HG03139 (cell line): ENCODE results near the gene COPZ1.

ENCODE experiments used
- ATAC-seq: cut with Tn5 transposase; IDR thresholded peaks from one replicate; pipeline ENCODE4 v1.9.1; 2021; ENCODE audit not compliant: unreplicated experiment

Gene COPZ1

GRCh38 chr12:54357506-54358190 lies 32.7 kb downstream of the COPZ1 start:
- no peak for ATAC-seq

DNA sequence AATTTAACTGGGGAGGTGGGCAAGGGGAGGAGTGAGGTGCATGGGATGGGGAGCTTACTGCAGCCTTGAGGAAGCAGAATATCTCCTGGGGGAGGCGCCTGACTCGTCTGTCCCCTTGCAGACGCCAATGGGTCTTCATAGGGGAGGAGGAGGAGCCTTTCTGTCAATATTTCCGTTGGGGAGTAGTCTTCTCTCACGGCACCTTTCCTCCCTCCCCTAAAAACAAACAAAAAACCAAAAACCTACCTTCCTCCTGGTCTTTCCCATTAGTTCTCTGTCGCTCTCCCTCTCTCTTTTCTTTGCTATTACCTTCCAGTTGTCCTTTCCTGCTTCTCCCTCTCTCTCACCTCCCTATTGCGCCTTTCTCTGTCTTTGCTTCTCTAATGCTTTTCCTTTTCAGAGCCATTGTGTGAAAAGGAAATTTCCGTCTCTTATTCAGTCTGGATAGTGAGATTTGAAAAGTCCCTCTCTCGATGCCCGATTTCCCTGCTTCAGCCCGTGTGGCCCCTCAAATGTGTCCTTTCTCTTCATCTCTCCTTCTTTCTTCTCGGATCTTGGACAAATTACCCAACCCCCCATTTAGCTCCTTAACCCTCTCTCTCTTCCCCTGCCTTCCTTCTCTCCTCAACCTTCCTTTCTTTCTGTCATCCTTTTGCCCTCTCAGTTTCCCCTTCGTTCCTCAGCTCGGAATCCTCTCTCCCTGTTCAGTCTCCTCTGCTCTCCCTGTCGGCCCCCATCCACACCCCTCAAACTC lies 33.4 kb downstream of the COPZ1 start:
- ATAC-seq, result no peak

GRCh38 chr12:54358945-54359761 lies 34.2 kb downstream of the COPZ1 start:
- ATAC-seq, result peak; percentile 97

DNA sequence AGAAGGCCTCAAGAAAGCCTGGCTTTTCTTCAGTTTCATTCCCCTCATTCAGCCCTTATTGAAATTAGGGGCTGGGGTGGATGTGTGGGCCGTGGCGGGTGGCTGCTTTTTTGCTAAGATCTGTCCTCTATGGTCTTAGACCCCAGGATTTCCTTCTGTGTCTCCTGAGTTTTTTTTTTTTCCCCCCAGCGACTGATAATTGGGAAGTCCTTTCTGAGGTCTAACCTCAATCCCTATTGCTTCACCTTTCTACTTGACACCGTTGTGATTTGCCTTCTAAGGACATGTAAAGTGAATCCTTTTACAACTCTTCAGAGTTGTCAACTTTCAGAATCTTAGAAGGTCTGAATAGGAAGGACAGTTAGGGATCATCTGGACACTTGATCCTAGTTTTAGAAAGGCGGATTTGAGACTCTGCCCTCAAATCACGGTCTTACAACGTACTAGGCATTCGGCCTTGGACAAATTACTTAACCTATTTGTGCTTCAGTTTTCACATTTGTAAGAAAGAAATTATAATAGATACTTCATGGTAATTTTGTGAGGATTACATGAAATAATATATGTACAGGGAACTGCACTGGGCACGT lies 34.9 kb downstream of the COPZ1 start:
- ATAC-seq, result no peak

GRCh38 chr12:54360717-54361456 lies 36.0 kb downstream of the COPZ1 start:
- no peak for ATAC-seq

GRCh38 chr12:54363047-54363446 lies 38.1 kb downstream of the COPZ1 start:
- ATAC-seq, result no peak

- no peak for ATAC-seq
Measured at GRCh38 chr12:54363618-54364017, 38.7 kb downstream of the COPZ1 start.

- ATAC-seq, result no peak
Measured at GRCh38 chr12:54364413-54364812, 39.5 kb downstream of the COPZ1 start, which contains the start of gene GPR84. TSS of gene GPR84 (minus strand) at chr12:54364486. CDS start at chr12:54363851, 635 bp downstream.

GRCh38 chr12:54368025-54368708 lies 43.2 kb downstream of the COPZ1 start:
- ATAC-seq, result no peak

- no peak for ATAC-seq
Measured at GRCh38 chr12:54368709-54369596, 44.0 kb downstream of the COPZ1 start.

DNA sequence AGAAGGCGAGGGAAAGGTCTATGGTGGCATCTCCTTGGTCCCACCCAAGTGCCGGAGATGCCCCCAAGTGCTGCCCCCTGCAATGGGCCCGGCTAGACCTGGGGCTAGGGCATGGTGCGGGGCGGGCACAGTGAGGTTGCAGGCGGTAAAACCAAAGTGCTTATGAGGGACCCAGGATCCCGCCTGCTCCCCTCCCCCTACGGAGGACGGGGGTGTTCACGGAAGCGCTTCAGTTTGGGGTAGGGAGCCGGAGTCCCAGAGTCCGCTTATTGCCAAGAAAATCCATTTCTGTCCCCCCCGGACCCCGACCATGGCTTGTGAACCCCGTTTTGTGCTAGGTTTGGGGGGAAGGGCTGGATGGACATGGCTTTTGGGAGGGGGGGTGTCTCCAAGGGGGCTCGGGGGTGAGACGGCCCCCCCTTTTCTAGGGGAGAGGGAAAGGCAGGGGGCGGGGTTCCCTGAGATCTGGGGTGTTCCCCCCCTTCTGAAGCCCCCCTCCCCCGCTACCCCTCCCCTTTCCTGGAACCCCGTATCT lies 44.7 kb downstream of the COPZ1 start:
- ATAC-seq, result no peak

DNA sequence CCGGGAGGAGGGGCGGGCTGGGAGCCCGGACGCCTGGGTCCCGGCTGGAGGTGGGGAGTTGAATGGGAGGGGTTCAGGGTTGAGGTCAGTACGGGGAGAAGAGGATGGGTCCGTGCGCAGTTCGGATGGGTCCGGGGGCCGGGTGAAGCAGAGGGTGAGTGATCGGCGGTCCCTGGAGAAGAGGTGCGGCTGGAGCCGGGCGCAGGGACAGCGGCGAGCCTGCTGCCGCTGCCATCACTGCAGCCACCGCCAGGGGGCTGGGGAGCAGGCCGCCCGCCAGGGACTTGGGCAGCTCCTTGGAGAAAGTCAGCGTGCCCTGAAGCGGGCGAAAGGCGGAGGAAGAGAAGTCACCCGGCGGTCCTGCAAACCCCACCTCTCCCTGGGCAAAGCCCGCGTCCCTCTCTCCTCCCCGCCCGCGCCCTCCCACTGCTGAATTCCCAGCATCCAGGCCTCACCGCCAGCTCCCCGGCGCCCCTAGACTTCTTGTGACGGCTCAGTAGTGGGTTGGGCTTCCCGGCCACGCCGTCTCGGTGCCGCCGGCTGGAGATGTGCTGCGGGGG lies 45.3 kb downstream of the COPZ1 start:
- ATAC-seq, result no peak

- no peak for ATAC-seq
Measured at GRCh38 chr12:54371328-54372112, 46.6 kb downstream of the COPZ1 start.

GRCh38 chr12:54372113-54372806 lies 47.3 kb downstream of the COPZ1 start:
- ATAC-seq, result no peak

- no peak for ATAC-seq
Measured at GRCh38 chr12:54373649-54374561, 49.0 kb downstream of the COPZ1 start.
